ENCODE data around the gene FAM32A. TPM values are rescaled to one million over a fixed set of nuclear protein-coding genes. Genes with fewer than 3 reads are reported as not detected.

Gene FAM32A
- total and polyA plus RNA-seq, 2 of the 8 experiments (the other 6 are each of a cell fraction or from before 2014, with no cell fraction given) = 75.6 to 105 TPM

- H3K18ac ChIP-seq (ENCODE audit: extremely low read depth, low read length) = no peak overlapping the region
- no peak overlapping the region for H3K9ac ChIP-seq (replicated peaks in 1 of 4; ENCODE audit: extremely low read depth in 1 of 4, low read depth in 3 of 4, low read length in 3 of 4)
- no peak overlapping the region for H3K23ac ChIP-seq (ENCODE audit: insufficient read length)
- DNase-seq (ENCODE audit: low read depth in 1 of 2, low spot score in 2 of 2) = no peak
- H3K4me1 ChIP-seq (replicated peaks in 1 of 4; ENCODE audit: control insufficient read depth in 3 of 4, insufficient read depth in 4 of 4, low read length in 3 of 4) = no peaks in the 10 kb centered on the region; a peak in 1 of 7 replicates
- no peak overlapping the region for H2AK5ac ChIP-seq (ENCODE audit: low read depth, low read length)
- no peaks in the 10 kb centered on the region for H3K27me3 ChIP-seq (replicated peaks in 1 of 4; ENCODE audit: control insufficient read depth in 3 of 4, extremely low read depth in 1 of 4, insufficient read depth in 3 of 4, low read length in 3 of 4)
- H3K27ac ChIP-seq (ENCODE audit: low read depth, low read length) = no peak overlapping the region
- no peak overlapping the region for H2BK12ac ChIP-seq (ENCODE audit: low read depth, low read length)
- no peaks in the 10 kb centered on the region for H3K23me2 ChIP-seq (ENCODE audit: low read depth, low read length)
- H3K79me1 ChIP-seq (ENCODE audit: low read depth, low read length) = no peaks in the 10 kb centered on the region
- H3K79me2 ChIP-seq (ENCODE audit: control insufficient read depth in 1 of 2, insufficient read depth in 2 of 2, low read length in 2 of 2) = no peaks in the 10 kb centered on the region
- no peak overlapping the region for H4K91ac ChIP-seq (replicated peaks; ENCODE audit: insufficient read length, low read length)
- H4K20me1 ChIP-seq (replicated peaks in 1 of 2; ENCODE audit: control insufficient read depth in 1 of 2, insufficient read depth in 2 of 2, low read length in 2 of 2) = peaks cover 0 to 5% of the 10 kb centered on the region in 2 experiments
- no peak overlapping the region for H3K56ac ChIP-seq (replicated peaks; ENCODE audit: insufficient read length, low read depth, low read length)
- no peak for FAIRE-seq
- ChIA-PET POLR2A (ENCODE audit: partially characterized antibody) (no interaction called here), CTCF (ENCODE audit: partially characterized antibody) (interaction anchor here (0.6 to 2.0 kb wide), 5 partner anchors 12 to 165 kb away, joined by 3 to 5 read pairs (median 3); no protein-coding TSS in a partner anchor)
- H2BK20ac ChIP-seq (ENCODE audit: low read length) = no peak overlapping the region
- H3K9me3 ChIP-seq (ENCODE audit: insufficient read depth in 2 of 2, low read depth in 1 of 2, low read length in 1 of 2) = no peaks in the 10 kb centered on the region
- H2BK120ac ChIP-seq (replicated peaks; ENCODE audit: low read depth, low read length) = no peak overlapping the region
- H2BK5ac ChIP-seq (ENCODE audit: low read depth, low read length) = no peak overlapping the region
- no peak overlapping the region for H3K14ac ChIP-seq (ENCODE audit: insufficient read length)
- no peak for TF ChIP-seq CEBPB (IDR thresholded peaks at IDR 0.05; ENCODE audit: low read depth, low read length)
- TF ChIP-seq BACH1 (IDR thresholded peaks at IDR 0.05; ENCODE audit: low read length) = no peak
- TF ChIP-seq ZNF274 (IDR thresholded peaks at IDR 0.05; ENCODE audit: borderline replicate concordance, extremely low read depth, low read length) = no peak
- TF ChIP-seq YY1 (IDR thresholded peaks at IDR 0.05; ENCODE audit: low read depth, low read length) = no peak
- H4K5ac ChIP-seq (ENCODE audit: insufficient read length, low read depth, low read length) = no peak overlapping the region
- no peak overlapping the region for H4K8ac ChIP-seq (ENCODE audit: extremely low read depth, insufficient read depth, low read length)
- WGBS, 2 experiments (ENCODE audit: extremely low coverage in 1 of 2, insufficient coverage in 1 of 2, insufficient read length in 1 of 2, insufficient replicate concordance in 2 of 2, low coverage in 1 of 2, low lambda C conversion rate in 2 of 2, missing lambda C conversion rate in 1 of 2) = 92% methylated on average over 17 of the region's 19 CpGs; no CpG with 5 or more reads in 1 of the 2 experiments
- H3K4ac ChIP-seq (replicated peaks; ENCODE audit: insufficient read length, low read depth, low read length) = no peak overlapping the region
- no peak overlapping the region for H2BK15ac ChIP-seq (ENCODE audit: low read length)
- no peak overlapping the region for H3K4me3 ChIP-seq (ENCODE audit: extremely low read depth in 1 of 4, insufficient read depth in 2 of 4, low read depth in 3 of 4, low read length in 4 of 4)
- no peak overlapping the region for H2AFZ ChIP-seq (ENCODE audit: low read length)
- H3K4me2 ChIP-seq (ENCODE audit: insufficient read depth in 1 of 2, low read depth in 2 of 2, low read length in 2 of 2) = no peak overlapping the region
- H3K36me3 ChIP-seq (ENCODE audit: control insufficient read depth in 2 of 4, insufficient read depth in 4 of 4, low read length in 3 of 4) = no peaks in the 10 kb centered on the region; a peak in 1 of 8 replicates
Measured at GRCh38 chr19:16233836-16234551, 48.8 kb downstream of the FAM32A start.

Measured in H1 (cell line).